ENCODE results near the gene PROM2.

Gene PROM2

GRCh38 chr2:95315801-95316411 is 41.7 kb downstream of the PROM2 start:
- Histone ChIP-seq H3K56ac (ENCODE audit: low read length) (no peak overlapping the region), H4K8ac (ENCODE audit: low read depth, low read length) (no peak overlapping the region), H3K79me2 (ENCODE audit: control insufficient read depth, insufficient read depth, low read length) (no peaks in the 10 kb centered on the region), H4K5ac (ENCODE audit: low read length) (no peak overlapping the region), H3K4me3 (ENCODE audit: low read length) (no peak overlapping the region), H3K27ac (ENCODE audit: low read depth, low read length) (no peak overlapping the region), H2AK5ac (ENCODE audit: low read length) (no peak overlapping the region), H2BK120ac (ENCODE audit: low read depth, low read length) (no peak overlapping the region), H3K36me3 (ENCODE audit: control insufficient read depth, insufficient read depth, low read length) (no peaks in the 10 kb centered on the region), H2BK5ac (ENCODE audit: low read length) (no peak overlapping the region), H3K23ac (ENCODE audit: low read length) (no peak overlapping the region), H2BK15ac (replicated peaks; ENCODE audit: low read depth) (no peak overlapping the region), H3K9ac (ENCODE audit: low read length) (no peak overlapping the region), H3K27me3 (ENCODE audit: insufficient read depth, low read length, poor library complexity) (no peaks in the 10 kb centered on the region), H3K4me1 (ENCODE audit: control insufficient read depth, low read depth, low read length) (no peaks in the 10 kb centered on the region), H3K18ac (ENCODE audit: low read length) (no peak overlapping the region), H3K4ac (ENCODE audit: low read depth, low read length) (no peak overlapping the region), H3K79me1 (ENCODE audit: low read length) (no peaks in the 10 kb centered on the region), H3K4me2 (ENCODE audit: low read length) (no peak overlapping the region)
- DNase-seq: no peak
- no CpG with 5 or more reads among the region's 19 CpGs for WGBS (ENCODE audit: extremely low coverage, insufficient coverage, low lambda C conversion rate)

DNA sequence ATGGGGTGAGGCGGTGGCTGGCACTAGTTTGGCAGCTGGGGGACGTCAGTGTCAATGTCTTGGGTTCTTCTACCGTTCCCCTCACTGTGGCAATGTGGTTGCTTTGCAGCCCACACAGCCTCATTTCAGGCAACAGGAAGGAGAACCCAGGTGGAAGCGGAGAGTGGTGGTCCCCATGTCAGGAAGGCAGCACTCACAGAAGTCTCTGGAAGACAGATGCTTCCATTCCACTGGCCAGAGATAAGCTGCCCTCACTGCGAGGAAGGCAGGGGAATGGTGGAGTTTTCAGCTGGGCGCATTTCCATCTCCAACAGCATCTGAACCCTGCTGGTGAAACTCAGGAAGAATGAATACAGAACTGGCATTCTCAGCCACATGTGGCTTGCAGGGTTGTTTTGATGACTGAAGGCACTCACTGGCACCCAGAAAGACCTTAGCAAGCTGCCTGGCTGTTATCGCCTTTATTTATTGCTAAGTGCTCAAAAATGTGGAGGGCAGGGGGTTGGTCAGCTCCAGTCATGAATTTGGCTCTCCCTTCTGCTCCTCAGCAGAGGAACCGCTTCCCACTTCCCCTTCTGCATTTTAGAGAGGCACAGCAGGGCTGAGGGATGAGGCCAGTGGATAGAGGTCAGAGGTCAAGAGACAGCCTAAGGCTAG is 42.3 kb downstream of the PROM2 start:
- Histone ChIP-seq H3K4ac (ENCODE audit: low read depth, low read length) (no peak overlapping the region), H3K79me2 (ENCODE audit: control insufficient read depth, insufficient read depth, low read length) (no peaks in the 10 kb centered on the region), H4K8ac (ENCODE audit: low read depth, low read length) (no peak overlapping the region), H2BK5ac (ENCODE audit: low read length) (no peak overlapping the region), H3K4me3 (ENCODE audit: low read length) (no peak overlapping the region), H2BK120ac (ENCODE audit: low read depth, low read length) (no peak overlapping the region), H3K36me3 (ENCODE audit: control insufficient read depth, insufficient read depth, low read length) (no peaks in the 10 kb centered on the region), H4K5ac (ENCODE audit: low read length) (no peak overlapping the region), H3K4me1 (ENCODE audit: control insufficient read depth, low read depth, low read length) (no peaks in the 10 kb centered on the region), H2AK5ac (ENCODE audit: low read length) (no peak overlapping the region), H3K4me2 (ENCODE audit: low read length) (no peak overlapping the region), H2BK15ac (replicated peaks; ENCODE audit: low read depth) (no peak overlapping the region), H3K56ac (ENCODE audit: low read length) (no peak overlapping the region), H3K18ac (ENCODE audit: low read length) (no peak overlapping the region), H3K27ac (ENCODE audit: low read depth, low read length) (no peak overlapping the region), H3K27me3 (ENCODE audit: insufficient read depth, low read length, poor library complexity) (no peaks in the 10 kb centered on the region), H3K9ac (ENCODE audit: low read length) (no peak overlapping the region), H3K79me1 (ENCODE audit: low read length) (no peaks in the 10 kb centered on the region), H3K23ac (ENCODE audit: low read length) (no peak overlapping the region)
- no CpG with 5 or more reads among the region's 8 CpGs for WGBS (ENCODE audit: extremely low coverage, insufficient coverage, low lambda C conversion rate)
- DNase-seq: no peak

GRCh38 chr2:95317123-95317500 is 42.9 kb downstream of the PROM2 start:
- H3K27me3 ChIP-seq (ENCODE audit: insufficient read depth, low read length, poor library complexity): no peaks in the 10 kb centered on the region
- no peak overlapping the region for H3K18ac ChIP-seq (ENCODE audit: low read length)
- H3K79me2 ChIP-seq (ENCODE audit: control insufficient read depth, insufficient read depth, low read length): no peaks in the 10 kb centered on the region
- DNase-seq: peak; percentile 31
- H2BK15ac ChIP-seq (replicated peaks; ENCODE audit: low read depth): no peak overlapping the region
- H3K4ac ChIP-seq (ENCODE audit: low read depth, low read length): no peak overlapping the region
- no CpG with 5 or more reads among the region's 6 CpGs for WGBS (ENCODE audit: extremely low coverage, insufficient coverage, low lambda C conversion rate)
- no peak overlapping the region for H2BK5ac ChIP-seq (ENCODE audit: low read length)
- no peak overlapping the region for H3K56ac ChIP-seq (ENCODE audit: low read length)
- no peak overlapping the region for H3K4me2 ChIP-seq (ENCODE audit: low read length)
- H3K79me1 ChIP-seq (ENCODE audit: low read length): no peaks in the 10 kb centered on the region
- no peak overlapping the region for H3K4me3 ChIP-seq (ENCODE audit: low read length)
- no peak overlapping the region for H3K9ac ChIP-seq (ENCODE audit: low read length)
- no peak overlapping the region for H4K5ac ChIP-seq (ENCODE audit: low read length)
- H2BK120ac ChIP-seq (ENCODE audit: low read depth, low read length): no peak overlapping the region
- no peak overlapping the region for H2AK5ac ChIP-seq (ENCODE audit: low read length)
- H3K36me3 ChIP-seq (ENCODE audit: control insufficient read depth, insufficient read depth, low read length): no peaks in the 10 kb centered on the region
- no peak overlapping the region for H3K27ac ChIP-seq (ENCODE audit: low read depth, low read length)
- no peaks in the 10 kb centered on the region for H3K4me1 ChIP-seq (ENCODE audit: control insufficient read depth, low read depth, low read length)
- no peak overlapping the region for H4K8ac ChIP-seq (ENCODE audit: low read depth, low read length)
- no peak overlapping the region for H3K23ac ChIP-seq (ENCODE audit: low read length)

- Histone ChIP-seq H3K18ac (ENCODE audit: low read length) (no peak overlapping the region), H4K5ac (ENCODE audit: low read length) (no peak overlapping the region), H3K9ac (ENCODE audit: low read length) (no peak overlapping the region), H3K36me3 (ENCODE audit: control insufficient read depth, insufficient read depth, low read length) (no peaks in the 10 kb centered on the region), H3K4ac (ENCODE audit: low read depth, low read length) (no peak overlapping the region), H3K79me1 (ENCODE audit: low read length) (no peaks in the 10 kb centered on the region), H3K4me2 (ENCODE audit: low read length) (no peak overlapping the region), H3K4me3 (ENCODE audit: low read length) (no peak overlapping the region), H3K27me3 (ENCODE audit: insufficient read depth, low read length, poor library complexity) (no peaks in the 10 kb centered on the region), H2BK5ac (ENCODE audit: low read length) (no peak overlapping the region), H2BK120ac (ENCODE audit: low read depth, low read length) (no peak overlapping the region), H3K79me2 (ENCODE audit: control insufficient read depth, insufficient read depth, low read length) (no peaks in the 10 kb centered on the region), H3K23ac (ENCODE audit: low read length) (no peak overlapping the region), H3K56ac (ENCODE audit: low read length) (no peak overlapping the region), H2AK5ac (ENCODE audit: low read length) (no peak overlapping the region), H4K8ac (ENCODE audit: low read depth, low read length) (no peak overlapping the region), H3K27ac (ENCODE audit: low read depth, low read length) (no peak overlapping the region), H2BK15ac (replicated peaks; ENCODE audit: low read depth) (no peak overlapping the region), H3K4me1 (ENCODE audit: control insufficient read depth, low read depth, low read length) (no peaks in the 10 kb centered on the region)
- no peak for DNase-seq
- no CpG with 5 or more reads among the region's 12 CpGs for WGBS (ENCODE audit: extremely low coverage, insufficient coverage, low lambda C conversion rate)
Measured at GRCh38 chr2:95317665-95318425, 43.6 kb downstream of the PROM2 start.

GRCh38 chr2:95318431-95319220 is 44.4 kb downstream of the PROM2 start:
- Histone ChIP-seq H3K4me2 (ENCODE audit: low read length) (no peak overlapping the region), H3K27me3 (ENCODE audit: insufficient read depth, low read length, poor library complexity) (no peaks in the 10 kb centered on the region), H3K79me2 (ENCODE audit: control insufficient read depth, insufficient read depth, low read length) (no peaks in the 10 kb centered on the region), H3K18ac (ENCODE audit: low read length) (no peak overlapping the region), H4K5ac (ENCODE audit: low read length) (no peak overlapping the region), H2BK120ac (ENCODE audit: low read depth, low read length) (no peak overlapping the region), H3K23ac (ENCODE audit: low read length) (no peak overlapping the region), H3K79me1 (ENCODE audit: low read length) (no peaks in the 10 kb centered on the region), H3K36me3 (ENCODE audit: control insufficient read depth, insufficient read depth, low read length) (no peaks in the 10 kb centered on the region), H3K4me1 (ENCODE audit: control insufficient read depth, low read depth, low read length) (no peaks in the 10 kb centered on the region), H3K4ac (ENCODE audit: low read depth, low read length) (no peak overlapping the region), H3K27ac (ENCODE audit: low read depth, low read length) (no peak overlapping the region), H3K56ac (ENCODE audit: low read length) (no peak overlapping the region), H2AK5ac (ENCODE audit: low read length) (no peak overlapping the region), H4K8ac (ENCODE audit: low read depth, low read length) (no peak overlapping the region), H2BK5ac (ENCODE audit: low read length) (no peak overlapping the region), H3K9ac (ENCODE audit: low read length) (no peak overlapping the region), H3K4me3 (ENCODE audit: low read length) (no peak overlapping the region), H2BK15ac (replicated peaks; ENCODE audit: low read depth) (no peak overlapping the region)
- WGBS (ENCODE audit: extremely low coverage, insufficient coverage, low lambda C conversion rate): no CpG with 5 or more reads among the region's 13 CpGs
- DNase-seq: no peak
